ENCODE data around the gene PVALB. TPM values are rescaled to one million over a fixed set of nuclear protein-coding genes. Genes with fewer than 3 reads are reported as not detected.

Gene PVALB
- total RNA-seq, 1 experiment from 2014 or later, result not detected

- CTCF ChIA-PET, result interaction anchor here (0.9 kb wide), 1 partner anchor 9 kb away, joined by 3 read pairs; no protein-coding TSS in a partner anchor
Measured at GRCh38 chr22:36765943-36766450, 50.8 kb downstream of the PVALB start.

More at GRCh38 chr22:36765943-36766450, 50.8 kb downstream of the PVALB start:
- no peaks in the 10 kb centered on the region for H3K79me2 ChIP-seq (ENCODE audit: insufficient read depth, low read length)
- no peak overlapping the region for H3K27ac ChIP-seq (ENCODE audit: low read depth, low read length)
- no peaks in the 10 kb centered on the region for H3K9me3 ChIP-seq (ENCODE audit: control insufficient read depth in 1 of 2, insufficient read depth in 1 of 2, low read depth in 1 of 2, low read length in 2 of 2)
- no peak for ATAC-seq
- POLR2A ChIA-PET, result interaction anchor here (1.1 kb wide), 1 partner anchor 10 kb away, joined by 5 read pairs; the partner anchor contains the start of gene IFT27
- no peak overlapping the region for H3K4me2 ChIP-seq (ENCODE audit: low read length)
- no peak overlapping the region for H3K4me3 ChIP-seq (replicated peaks in 1 of 2; ENCODE audit: low read depth in 1 of 2, low read length in 2 of 2)
- intact Hi-C loops (cut with micrococcal nuclease), result no loop called here
- no peak for TF ChIP-seq CBX3 (IDR thresholded peaks at IDR 0.05; ENCODE audit: low read depth)
- no peak for TF ChIP-seq SIN3A (IDR thresholded peaks at IDR 0.05; ENCODE audit: low read depth)
- no peak for TF ChIP-seq EZH2 (IDR thresholded peaks at IDR 0.05)
- no peak for TF ChIP-seq RAD21 (IDR thresholded peaks at IDR 0.05; ENCODE audit: low read depth)
- TF ChIP-seq CEBPB (IDR thresholded peaks at IDR 0.05; ENCODE audit: low read depth), result no peak
- TF ChIP-seq MAX (IDR thresholded peaks at IDR 0.05), result no peak
- TF ChIP-seq FOSL1 (IDR thresholded peaks at IDR 0.05; ENCODE audit: low read depth), result no peak
- TF ChIP-seq ELF1 (IDR thresholded peaks at IDR 0.05; ENCODE audit: borderline replicate concordance, low read depth), result no peak
- no peak for TF ChIP-seq SRF (IDR thresholded peaks at IDR 0.05; ENCODE audit: low read depth)
- TF ChIP-seq, protein P1, sequence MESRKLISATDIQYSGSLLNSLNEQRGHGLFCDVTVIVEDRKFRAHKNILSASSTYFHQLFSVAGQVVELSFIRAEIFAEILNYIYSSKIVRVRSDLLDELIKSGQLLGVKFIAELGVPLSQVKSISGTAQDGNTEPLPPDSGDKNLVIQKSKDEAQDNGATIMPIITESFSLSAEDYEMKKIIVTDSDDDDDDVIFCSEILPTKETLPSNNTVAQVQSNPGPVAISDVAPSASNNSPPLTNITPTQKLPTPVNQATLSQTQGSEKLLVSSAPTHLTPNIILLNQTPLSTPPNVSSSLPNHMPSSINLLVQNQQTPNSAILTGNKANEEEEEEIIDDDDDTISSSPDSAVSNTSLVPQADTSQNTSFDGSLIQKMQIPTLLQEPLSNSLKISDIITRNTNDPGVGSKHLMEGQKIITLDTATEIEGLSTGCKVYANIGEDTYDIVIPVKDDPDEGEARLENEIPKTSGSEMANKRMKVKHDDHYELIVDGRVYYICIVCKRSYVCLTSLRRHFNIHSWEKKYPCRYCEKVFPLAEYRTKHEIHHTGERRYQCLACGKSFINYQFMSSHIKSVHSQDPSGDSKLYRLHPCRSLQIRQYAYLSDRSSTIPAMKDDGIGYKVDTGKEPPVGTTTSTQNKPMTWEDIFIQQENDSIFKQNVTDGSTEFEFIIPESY (IDR thresholded peaks at IDR 0.05; ENCODE audit: extremely low read depth, insufficient replicate concordance, low read length), result no peak
- no TSS peak for BruUV-seq (replicated peaks)
- H3K27me3 ChIP-seq (ENCODE audit: insufficient read depth, low read length), result no peaks in the 10 kb centered on the region
- H3K9me2 ChIP-seq (ENCODE audit: insufficient read depth), result no peaks in the 10 kb centered on the region
- H2AFZ ChIP-seq (ENCODE audit: low read depth, low read length, poor library complexity, severe bottlenecking), result no peak overlapping the region
- DNase-seq (ENCODE audit: low read depth, low spot score), result no peak
- H3K4me1 ChIP-seq (ENCODE audit: control insufficient read depth in 1 of 2, insufficient read depth in 2 of 2, low read length in 2 of 2), result peaks cover 0 to 7% of the 10 kb centered on the region in 2 experiments; a peak in 1 of 4 replicates
- H3K9ac ChIP-seq (ENCODE audit: low read length), result no peak overlapping the region
- RAD21 ChIA-PET (ENCODE audit: low non-redundant PET in 1 of 2, low total read pairs in 2 of 2, uncharacterized antibody in 2 of 2, unreplicated experiment in 2 of 2), result no interaction called here
- H4K20me1 ChIP-seq (ENCODE audit: insufficient read depth), result no peaks in the 10 kb centered on the region
- no peaks in the 10 kb centered on the region; a peak in 1 of 4 replicates for H3K36me3 ChIP-seq (ENCODE audit: control insufficient read depth in 1 of 2, insufficient read depth in 2 of 2, low read length in 2 of 2)

Measured in HCT116 (cell line).